ENCODE data around the gene PLA2G15.
"Not testable (repeated sequence)": the region's sequence is repeated elsewhere in the genome, so short reads cannot be mapped to it uniquely, and the experiment has no call there.

PLA2G15 gene

DNA sequence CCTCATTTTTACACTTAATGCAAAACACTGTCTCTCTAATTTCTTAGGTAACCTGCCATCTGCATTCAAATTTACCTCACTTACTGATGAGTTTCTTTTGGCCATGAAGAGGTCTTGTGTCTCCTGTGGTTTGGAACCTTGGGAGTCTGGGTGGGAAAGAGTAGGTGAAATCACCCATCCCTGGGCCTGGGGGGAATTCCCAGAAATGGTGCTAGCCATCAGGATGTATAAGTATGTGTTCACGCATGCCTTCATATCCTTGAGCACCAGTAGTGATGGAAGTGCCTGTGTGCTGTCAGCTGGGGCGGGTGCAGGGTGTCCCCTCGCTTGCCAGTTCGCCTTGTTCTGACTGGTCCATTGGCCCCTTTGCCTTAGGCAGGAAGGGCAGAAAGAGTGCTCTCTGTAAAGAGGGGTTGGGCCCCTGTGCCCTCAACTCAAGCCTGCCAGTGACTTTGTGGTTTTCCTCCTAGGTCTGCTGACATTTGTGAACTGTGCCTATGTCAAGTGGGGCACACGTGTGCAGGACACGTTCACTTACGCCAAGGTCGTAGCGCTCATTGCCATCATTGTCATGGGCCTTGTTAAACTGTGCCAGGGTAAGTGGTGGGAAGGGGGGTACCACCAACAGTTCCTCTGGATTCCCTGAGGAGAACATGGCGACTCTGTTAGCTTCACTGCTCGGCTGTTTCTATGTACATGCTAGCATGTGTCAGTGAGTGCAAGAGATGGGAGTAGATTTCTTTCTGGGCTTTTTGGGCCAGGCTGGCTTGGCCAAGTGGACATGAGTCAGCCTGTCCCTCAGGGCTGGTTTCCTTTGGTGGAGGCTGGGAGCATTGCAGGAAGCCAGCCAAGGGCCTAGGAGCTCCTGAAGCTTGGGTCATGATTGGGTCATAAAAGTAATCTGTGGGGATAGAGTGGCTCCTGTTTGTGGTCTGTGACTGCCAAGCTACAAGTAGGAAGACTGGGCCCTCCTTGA is 42.4 kb downstream of the PLA2G15 start:
- TF ChIP-seq, protein P1, sequence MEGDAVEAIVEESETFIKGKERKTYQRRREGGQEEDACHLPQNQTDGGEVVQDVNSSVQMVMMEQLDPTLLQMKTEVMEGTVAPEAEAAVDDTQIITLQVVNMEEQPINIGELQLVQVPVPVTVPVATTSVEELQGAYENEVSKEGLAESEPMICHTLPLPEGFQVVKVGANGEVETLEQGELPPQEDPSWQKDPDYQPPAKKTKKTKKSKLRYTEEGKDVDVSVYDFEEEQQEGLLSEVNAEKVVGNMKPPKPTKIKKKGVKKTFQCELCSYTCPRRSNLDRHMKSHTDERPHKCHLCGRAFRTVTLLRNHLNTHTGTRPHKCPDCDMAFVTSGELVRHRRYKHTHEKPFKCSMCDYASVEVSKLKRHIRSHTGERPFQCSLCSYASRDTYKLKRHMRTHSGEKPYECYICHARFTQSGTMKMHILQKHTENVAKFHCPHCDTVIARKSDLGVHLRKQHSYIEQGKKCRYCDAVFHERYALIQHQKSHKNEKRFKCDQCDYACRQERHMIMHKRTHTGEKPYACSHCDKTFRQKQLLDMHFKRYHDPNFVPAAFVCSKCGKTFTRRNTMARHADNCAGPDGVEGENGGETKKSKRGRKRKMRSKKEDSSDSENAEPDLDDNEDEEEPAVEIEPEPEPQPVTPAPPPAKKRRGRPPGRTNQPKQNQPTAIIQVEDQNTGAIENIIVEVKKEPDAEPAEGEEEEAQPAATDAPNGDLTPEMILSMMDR (IDR thresholded peaks at IDR 0.05), result no peak
- no peak for TF ChIP-seq ZFX (IDR thresholded peaks at IDR 0.05; ENCODE audit: borderline replicate concordance)
- no peak overlapping the region for H3K27ac ChIP-seq

DNA sequence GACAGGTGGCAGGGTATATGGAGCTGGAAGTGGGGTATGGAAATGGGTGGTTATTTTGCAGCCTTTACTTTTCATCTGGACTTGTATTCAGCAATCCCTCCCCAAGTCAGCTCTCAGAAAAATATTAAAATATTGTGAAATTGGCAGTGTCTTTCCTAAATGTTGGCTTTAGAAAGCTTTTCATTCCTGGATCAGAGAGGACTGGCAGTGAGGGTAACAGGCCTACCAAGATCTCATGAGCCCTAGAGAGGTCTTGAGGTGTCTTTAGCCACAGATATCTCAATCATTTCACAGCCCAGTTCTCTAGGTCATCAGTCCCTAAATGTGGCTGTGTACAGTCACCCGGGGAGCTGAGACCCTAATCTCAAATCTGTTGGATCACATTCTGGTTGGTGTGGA is 43.1 kb downstream of the PLA2G15 start:
- no peak for TF ChIP-seq ZFX (IDR thresholded peaks at IDR 0.05; ENCODE audit: borderline replicate concordance)
- TF ChIP-seq, protein P1 (IDR thresholded peaks at IDR 0.05), result no peak
- no peak overlapping the region for H3K27ac ChIP-seq

DNA sequence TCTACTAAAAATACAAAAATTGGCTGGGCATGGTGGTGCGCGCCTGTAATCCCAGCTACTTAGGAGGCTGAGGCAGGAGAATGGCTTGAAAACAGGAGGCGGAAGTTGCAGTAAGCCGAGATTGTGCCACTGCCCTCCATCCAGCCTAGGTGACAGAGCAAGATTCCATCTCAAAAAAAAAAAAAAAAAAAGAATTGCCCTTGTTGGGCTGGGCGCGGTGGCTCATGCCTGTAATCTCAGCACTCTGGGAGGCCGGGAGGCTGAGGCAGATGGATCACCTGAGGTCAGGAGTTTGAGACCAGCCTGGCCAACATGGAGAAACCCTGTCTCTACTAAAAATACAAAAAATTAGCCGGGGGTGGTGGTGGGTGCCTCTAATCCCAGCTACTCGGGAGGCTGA is 43.6 kb downstream of the PLA2G15 start:
- H3K27ac ChIP-seq, result not testable (repeated sequence)

DNA sequence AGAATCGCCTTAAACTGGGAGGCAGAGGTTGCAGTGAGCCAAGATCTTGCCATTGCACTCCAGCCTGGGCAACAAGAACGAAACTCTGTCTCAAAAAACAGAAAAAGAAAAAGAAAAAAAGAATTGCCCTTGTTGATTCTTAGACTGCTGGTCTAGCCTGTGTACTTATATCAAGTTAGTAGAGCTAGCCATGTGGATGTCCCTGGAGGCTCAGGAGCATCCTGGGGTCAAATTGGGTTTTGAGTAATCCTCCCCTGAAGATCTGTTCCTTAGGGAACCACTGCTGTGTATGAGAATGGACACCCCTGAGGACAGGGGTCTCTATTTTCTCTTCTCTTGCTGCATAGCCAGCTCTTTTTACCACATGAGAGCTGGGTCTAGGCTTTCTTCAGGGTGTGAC is 44.0 kb downstream of the PLA2G15 start:
- H3K27ac ChIP-seq, result no peak overlapping the region
- TF ChIP-seq, protein P1 (IDR thresholded peaks at IDR 0.05), result no peak
- no peak for TF ChIP-seq ZFX (IDR thresholded peaks at IDR 0.05; ENCODE audit: borderline replicate concordance)

DNA sequence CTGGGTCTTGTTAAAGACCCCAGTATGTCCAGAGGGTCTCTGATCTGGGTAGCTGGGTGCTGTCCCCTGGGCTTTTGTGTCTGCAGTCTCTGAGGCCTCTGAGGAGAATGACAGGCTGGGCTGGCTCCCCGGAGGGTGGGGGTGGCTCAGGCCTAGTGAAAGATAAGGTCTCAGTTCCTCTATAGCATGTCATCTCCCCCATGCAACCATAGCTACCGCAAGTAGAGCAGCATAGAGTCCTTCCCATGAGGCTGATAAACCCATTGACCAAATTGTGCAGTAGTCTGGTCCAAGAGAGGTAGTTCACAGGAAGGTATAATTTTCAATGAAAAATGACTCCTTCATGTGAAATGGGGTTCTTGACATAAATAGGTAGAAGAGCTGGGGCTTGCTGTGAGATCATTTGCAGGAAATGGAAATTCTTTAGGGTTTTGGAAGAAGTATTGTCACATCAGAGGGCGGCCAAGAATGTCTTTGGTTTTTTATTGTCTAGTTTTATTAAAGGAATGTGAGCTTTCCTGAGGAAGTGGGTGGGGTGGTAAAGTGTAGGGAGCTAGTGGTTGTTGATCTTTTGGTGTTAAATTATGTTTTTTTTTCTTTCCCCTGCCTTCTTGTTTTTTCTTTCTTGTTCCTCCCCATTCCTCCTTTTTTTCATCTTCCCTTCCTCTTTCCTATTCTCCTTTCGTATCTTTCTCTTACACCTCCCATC is 44.6 kb downstream of the PLA2G15 start:
- TF ChIP-seq, protein P1 (IDR thresholded peaks at IDR 0.05), result no peak
- no peak for TF ChIP-seq ZFX (IDR thresholded peaks at IDR 0.05; ENCODE audit: borderline replicate concordance)
- H3K27ac ChIP-seq, result no peak overlapping the region

DNA sequence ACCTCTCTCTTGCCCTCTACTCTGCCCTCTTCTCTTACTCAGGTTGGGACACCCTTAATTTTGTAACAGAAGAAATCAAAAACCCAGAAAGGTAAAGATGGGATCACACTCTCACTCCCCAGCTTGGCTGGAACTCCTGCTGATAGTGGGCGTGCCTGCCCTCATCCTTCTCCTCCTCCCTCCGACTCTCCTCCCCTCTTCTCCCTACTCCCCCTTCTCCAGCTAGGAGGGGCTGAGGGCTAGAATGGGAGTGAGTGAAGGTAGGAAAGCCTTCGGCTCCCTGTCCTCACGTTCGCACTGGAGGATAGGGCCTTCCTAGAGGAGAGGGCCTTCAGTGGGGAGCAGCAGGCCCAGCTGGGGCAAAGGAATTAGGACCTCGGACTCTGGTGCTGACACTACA is 45.3 kb downstream of the PLA2G15 start:
- TF ChIP-seq, protein P1 (IDR thresholded peaks at IDR 0.05), result no peak
- TF ChIP-seq ZFX (IDR thresholded peaks at IDR 0.05; ENCODE audit: borderline replicate concordance), result no peak
- no peak overlapping the region for H3K27ac ChIP-seq

DNA sequence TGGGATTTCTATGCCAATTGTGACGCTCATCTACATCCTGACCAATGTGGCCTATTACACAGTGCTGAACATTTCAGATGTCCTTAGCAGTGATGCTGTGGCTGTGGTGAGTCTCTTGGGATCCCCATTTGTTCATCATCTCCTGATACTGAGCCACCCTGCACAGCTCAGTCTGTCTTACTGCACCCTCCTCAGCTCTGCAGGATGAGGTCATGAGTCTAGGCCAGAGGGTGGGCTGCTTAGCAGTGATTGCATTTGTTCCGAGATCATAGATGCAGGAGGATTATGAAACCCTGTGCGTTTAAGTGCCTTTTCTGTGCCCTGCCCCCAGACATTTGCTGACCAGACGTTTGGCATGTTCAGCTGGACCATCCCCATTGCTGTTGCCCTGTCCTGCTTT is 46.1 kb downstream of the PLA2G15 start:
- no peak overlapping the region for H3K27ac ChIP-seq
- TF ChIP-seq, protein P1 (IDR thresholded peaks at IDR 0.05), result no peak
- no peak for TF ChIP-seq ZFX (IDR thresholded peaks at IDR 0.05; ENCODE audit: borderline replicate concordance)
